ENCODE measurements around the gene LSP1. TPM values are rescaled to one million over a fixed set of nuclear protein-coding genes. Genes with fewer than 3 reads are reported as not detected.
"Not testable (repeated sequence)": the region's sequence is repeated elsewhere in the genome, so short reads cannot be mapped to it uniquely, and the experiment has no call there.

Gene LSP1
- total RNA-seq, 2 donors from 2014 or later: 6.7 to 11.6 TPM

DNA sequence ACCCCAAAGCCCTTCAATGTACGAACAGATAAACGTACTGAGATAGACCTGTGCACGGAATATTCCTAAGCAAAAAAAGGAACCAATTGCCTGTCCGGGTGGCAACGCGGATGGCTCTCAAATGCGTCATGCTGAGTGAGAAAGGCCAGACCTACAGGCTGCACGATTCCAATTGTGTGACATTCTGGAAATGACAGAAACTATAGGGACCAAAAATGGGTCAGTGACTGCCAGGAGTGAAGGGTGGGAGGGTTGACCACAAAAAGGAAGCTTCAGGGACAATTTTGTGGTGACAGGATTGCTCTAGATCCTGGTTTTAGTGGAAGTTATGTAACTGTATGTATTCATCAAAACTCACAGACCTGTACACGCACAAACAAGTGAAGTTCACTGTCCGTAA is 42.1 kb upstream of the LSP1 start:
- no peaks in the 10 kb centered on the region for H3K4me1 ChIP-seq (replicated peaks)
- DNase-seq (ENCODE audit: low spot score): no peak
- no peaks in the 10 kb centered on the region for H3K27me3 ChIP-seq (replicated peaks; ENCODE audit: insufficient read depth)
- H3K9me3 ChIP-seq: no peaks in the 10 kb centered on the region
- intact Hi-C loops (cut with DNase I): no loop called here
- no peak overlapping the region for H3K4me3 ChIP-seq
- TF ChIP-seq POLR2AphosphoS5 (IDR thresholded peaks at IDR 0.05): no peak
- TF ChIP-seq, protein P1, sequence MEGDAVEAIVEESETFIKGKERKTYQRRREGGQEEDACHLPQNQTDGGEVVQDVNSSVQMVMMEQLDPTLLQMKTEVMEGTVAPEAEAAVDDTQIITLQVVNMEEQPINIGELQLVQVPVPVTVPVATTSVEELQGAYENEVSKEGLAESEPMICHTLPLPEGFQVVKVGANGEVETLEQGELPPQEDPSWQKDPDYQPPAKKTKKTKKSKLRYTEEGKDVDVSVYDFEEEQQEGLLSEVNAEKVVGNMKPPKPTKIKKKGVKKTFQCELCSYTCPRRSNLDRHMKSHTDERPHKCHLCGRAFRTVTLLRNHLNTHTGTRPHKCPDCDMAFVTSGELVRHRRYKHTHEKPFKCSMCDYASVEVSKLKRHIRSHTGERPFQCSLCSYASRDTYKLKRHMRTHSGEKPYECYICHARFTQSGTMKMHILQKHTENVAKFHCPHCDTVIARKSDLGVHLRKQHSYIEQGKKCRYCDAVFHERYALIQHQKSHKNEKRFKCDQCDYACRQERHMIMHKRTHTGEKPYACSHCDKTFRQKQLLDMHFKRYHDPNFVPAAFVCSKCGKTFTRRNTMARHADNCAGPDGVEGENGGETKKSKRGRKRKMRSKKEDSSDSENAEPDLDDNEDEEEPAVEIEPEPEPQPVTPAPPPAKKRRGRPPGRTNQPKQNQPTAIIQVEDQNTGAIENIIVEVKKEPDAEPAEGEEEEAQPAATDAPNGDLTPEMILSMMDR (IDR thresholded peaks at IDR 0.05): no peak
- TF ChIP-seq POLR2A (IDR thresholded peaks at IDR 0.05): no peak
- WGBS: 75% methylated on average over 10 of the region's 10 CpGs
- no peaks in the 10 kb centered on the region for H3K36me3 ChIP-seq
- no peak overlapping the region for H3K27ac ChIP-seq

DNA sequence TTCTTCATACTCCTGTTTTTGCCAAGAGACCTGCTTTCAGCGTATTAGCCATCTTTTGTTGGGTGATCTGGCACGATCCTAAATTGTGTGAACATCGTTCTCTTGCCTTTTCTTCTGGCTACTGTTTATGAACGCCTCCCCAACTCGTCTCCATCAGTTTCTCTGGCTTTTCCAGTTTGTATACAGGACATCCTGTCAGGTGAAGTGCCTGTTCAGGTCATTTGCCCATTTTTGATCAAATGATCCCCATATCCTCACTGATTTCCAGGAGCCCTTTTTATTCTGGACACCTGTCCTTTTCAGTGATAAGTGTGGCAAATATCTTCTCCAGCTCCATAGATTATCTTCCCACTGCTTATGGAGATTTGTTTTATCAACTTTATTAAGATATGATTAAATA is 40.6 kb upstream of the LSP1 start:
- Histone ChIP-seq H3K4me1 (replicated peaks) (no peaks in the 10 kb centered on the region), H3K27me3 (replicated peaks; ENCODE audit: insufficient read depth) (no peaks in the 10 kb centered on the region), H3K36me3 (no peaks in the 10 kb centered on the region), H3K27ac (no peak overlapping the region), H3K9me3 (no peaks in the 10 kb centered on the region), H3K4me3 (no peak overlapping the region)
- no peak for DNase-seq (ENCODE audit: low spot score)
- intact Hi-C loops (cut with DNase I): no loop called here
- TF ChIP-seq POLR2A (IDR thresholded peaks at IDR 0.05) (no peak), POLR2AphosphoS5 (IDR thresholded peaks at IDR 0.05) (no peak)
- TF ChIP-seq, protein P1 (IDR thresholded peaks at IDR 0.05): no peak
- 94% methylated on average over 5 of the region's 5 CpGs for WGBS

DNA sequence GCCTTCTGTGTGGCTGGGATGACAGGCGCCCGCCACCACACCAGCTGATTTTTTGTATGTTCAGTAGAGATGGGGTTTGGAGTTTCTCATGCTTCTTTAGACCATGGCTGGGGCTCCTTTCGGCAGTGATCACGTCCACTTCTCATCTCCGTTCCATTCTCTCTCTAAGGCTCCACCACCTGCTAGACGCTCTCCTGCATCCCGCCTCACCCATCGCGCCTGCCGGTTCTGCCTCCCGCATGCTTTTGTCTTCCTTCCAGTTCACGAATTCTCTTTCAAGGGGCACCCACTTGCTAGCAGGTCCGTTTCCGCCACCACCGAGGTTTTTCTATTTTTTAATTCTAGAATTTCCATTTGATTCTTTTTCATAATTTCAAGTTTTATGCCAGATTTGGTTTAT is 40.1 kb upstream of the LSP1 start:
- Histone ChIP-seq H3K4me3 (no peak overlapping the region), H3K36me3 (no peaks in the 10 kb centered on the region), H3K27me3 (replicated peaks; ENCODE audit: insufficient read depth) (no peaks in the 10 kb centered on the region), H3K27ac (no peak overlapping the region), H3K9me3 (no peaks in the 10 kb centered on the region), H3K4me1 (replicated peaks) (no peaks in the 10 kb centered on the region)
- TF ChIP-seq POLR2AphosphoS5 (IDR thresholded peaks at IDR 0.05) (no peak), POLR2A (IDR thresholded peaks at IDR 0.05) (no peak)
- TF ChIP-seq, protein P1 (IDR thresholded peaks at IDR 0.05): no peak
- intact Hi-C loops (cut with DNase I): no loop called here
- DNase-seq (ENCODE audit: low spot score): no peak
- 91% methylated on average over 15 of the region's 15 CpGs for WGBS

DNA sequence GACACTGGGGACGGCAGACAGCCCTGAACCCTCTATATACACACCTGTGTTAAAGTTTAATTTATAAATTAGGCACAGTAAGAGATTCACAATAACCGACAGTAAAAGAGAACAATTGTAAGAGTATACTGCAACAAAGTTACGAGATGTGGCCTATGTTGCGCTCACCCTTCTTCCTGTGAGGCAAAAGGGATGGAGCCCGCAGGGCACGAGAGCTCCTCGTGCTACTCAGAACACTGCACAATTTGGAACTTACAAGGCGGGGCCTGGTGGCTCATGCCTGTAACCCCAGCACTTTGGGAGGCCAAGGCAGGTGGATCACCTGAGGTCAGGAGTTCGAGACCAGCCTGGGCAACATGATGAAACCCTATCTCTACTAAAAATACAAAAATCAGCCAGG is 39.5 kb upstream of the LSP1 start:
- DNase-seq (ENCODE audit: low spot score); H3K4me3 ChIP-seq; H3K27me3 ChIP-seq (replicated peaks; ENCODE audit: insufficient read depth); H3K4me1 ChIP-seq (replicated peaks); intact Hi-C loops (cut with DNase I); H3K9me3 ChIP-seq; H3K27ac ChIP-seq; H3K36me3 ChIP-seq: not testable (repeated sequence)
- WGBS: 87% methylated on average over 9 of the region's 9 CpGs

DNA sequence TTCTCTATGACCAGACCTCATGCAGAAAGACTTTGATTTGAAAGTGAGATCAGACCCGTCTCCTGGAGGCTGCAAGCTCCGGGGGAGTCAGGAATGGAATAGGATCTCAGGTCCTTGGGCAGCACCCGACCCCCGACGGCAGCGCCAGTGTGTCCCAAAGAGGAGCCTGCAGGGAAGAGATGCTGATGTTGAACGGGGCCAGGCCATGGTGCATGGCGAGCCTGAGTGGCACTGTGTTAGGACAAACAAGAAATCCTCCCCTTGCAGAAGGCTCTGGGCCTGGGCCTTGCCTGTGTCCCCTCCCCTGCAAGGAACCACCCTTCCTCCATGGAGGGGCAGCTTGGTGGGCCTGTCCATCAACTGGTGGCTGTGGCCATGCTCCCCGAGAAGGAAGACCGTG is 38.2 kb upstream of the LSP1 start:
- TF ChIP-seq POLR2A (IDR thresholded peaks at IDR 0.05) (no peak), POLR2AphosphoS5 (IDR thresholded peaks at IDR 0.05) (no peak)
- TF ChIP-seq, protein P1 (IDR thresholded peaks at IDR 0.05): no peak
- no peak overlapping the region for H3K4me3 ChIP-seq
- H3K27ac ChIP-seq: no peak overlapping the region
- 82% methylated on average over 10 of the region's 10 CpGs for WGBS
- DNase-seq (ENCODE audit: low spot score): no peak
- H3K27me3 ChIP-seq (replicated peaks; ENCODE audit: insufficient read depth): no peaks in the 10 kb centered on the region
- no peaks in the 10 kb centered on the region for H3K36me3 ChIP-seq
- no peaks in the 10 kb centered on the region for H3K4me1 ChIP-seq (replicated peaks)
- H3K9me3 ChIP-seq: no peaks in the 10 kb centered on the region
- intact Hi-C loops (cut with DNase I): no loop called here
